ENCODE measurements around the gene MPPED1. TPM values are rescaled to one million over a fixed set of nuclear protein-coding genes. Genes with fewer than 3 reads are reported as not detected.

The MPPED1 gene
- total RNA-seq, 1 experiment from 2014 or later: 0.35 TPM

DNA sequence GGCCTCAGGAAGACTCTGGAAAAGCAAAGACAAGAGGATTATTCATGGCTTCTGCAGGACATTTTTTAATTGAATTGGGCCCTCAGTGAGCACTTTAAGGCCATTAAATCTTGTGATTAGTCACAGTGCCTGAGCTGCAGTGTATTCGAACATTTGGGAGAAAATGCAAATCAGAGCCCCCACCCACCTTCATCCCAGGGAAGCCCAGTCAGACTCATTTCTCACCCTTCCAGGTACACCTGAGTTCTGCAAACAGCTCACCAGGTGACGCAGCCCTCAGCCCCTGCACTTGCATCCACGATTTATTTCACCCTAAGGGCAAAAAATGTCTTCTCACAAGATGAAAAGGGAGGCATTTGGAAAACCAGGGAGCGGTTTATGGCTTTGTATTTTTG lies 128.7 kb downstream of the MPPED1 start (continued):
- TF ChIP-seq GRHL2 (CRISPR knock-in tag; IDR thresholded peaks at IDR 0.05; ENCODE audit: insufficient replicate concordance, severe bottlenecking) (no peak), TEAD4 (CRISPR knock-in tag; IDR thresholded peaks at IDR 0.05) (no peak)
- TF ChIP-seq, protein P1, sequence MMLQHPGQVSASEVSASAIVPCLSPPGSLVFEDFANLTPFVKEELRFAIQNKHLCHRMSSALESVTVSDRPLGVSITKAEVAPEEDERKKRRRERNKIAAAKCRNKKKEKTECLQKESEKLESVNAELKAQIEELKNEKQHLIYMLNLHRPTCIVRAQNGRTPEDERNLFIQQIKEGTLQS (CRISPR knock-in tag; conservative IDR thresholded peaks at IDR 0.05): no peak

GRCh38 chr22:43541022-43541421 lies 129.2 kb downstream of the MPPED1 start:
- Mint-ChIP-seq H3K4me1 (peaks cover 6% of the 10 kb centered on the region; the same call in 1 of the 2 replicates), H3K36me3 (peaks cover 10% of the 10 kb centered on the region), H3K27me3 (ENCODE audit: low read depth) (no peaks in the 10 kb centered on the region; the same call in 1 of the 2 replicates), H3K4me3 (no peak overlapping the region), H3K27ac (no peak overlapping the region), H3K9me3 (peaks cover 20% of the 10 kb centered on the region)
- CTCF ChIA-PET: interaction anchor here (1.9 kb wide), 1 partner anchor 25 kb away, joined by 5 read pairs; no protein-coding TSS in a partner anchor
- TF ChIP-seq, protein P2, sequence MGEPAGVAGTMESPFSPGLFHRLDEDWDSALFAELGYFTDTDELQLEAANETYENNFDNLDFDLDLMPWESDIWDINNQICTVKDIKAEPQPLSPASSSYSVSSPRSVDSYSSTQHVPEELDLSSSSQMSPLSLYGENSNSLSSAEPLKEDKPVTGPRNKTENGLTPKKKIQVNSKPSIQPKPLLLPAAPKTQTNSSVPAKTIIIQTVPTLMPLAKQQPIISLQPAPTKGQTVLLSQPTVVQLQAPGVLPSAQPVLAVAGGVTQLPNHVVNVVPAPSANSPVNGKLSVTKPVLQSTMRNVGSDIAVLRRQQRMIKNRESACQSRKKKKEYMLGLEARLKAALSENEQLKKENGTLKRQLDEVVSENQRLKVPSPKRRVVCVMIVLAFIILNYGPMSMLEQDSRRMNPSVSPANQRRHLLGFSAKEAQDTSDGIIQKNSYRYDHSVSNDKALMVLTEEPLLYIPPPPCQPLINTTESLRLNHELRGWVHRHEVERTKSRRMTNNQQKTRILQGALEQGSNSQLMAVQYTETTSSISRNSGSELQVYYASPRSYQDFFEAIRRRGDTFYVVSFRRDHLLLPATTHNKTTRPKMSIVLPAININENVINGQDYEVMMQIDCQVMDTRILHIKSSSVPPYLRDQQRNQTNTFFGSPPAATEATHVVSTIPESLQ (CRISPR knock-in tag; IDR thresholded peaks at IDR 0.05): no peak
- no peak for TF ChIP-seq SP1 (CRISPR knock-in tag; conservative IDR thresholded peaks at IDR 0.05)
- DNase-seq (ENCODE audit: low spot score) (no peak), ATAC-seq (no peak)
- POLR2A ChIA-PET: no interaction called here

DNA sequence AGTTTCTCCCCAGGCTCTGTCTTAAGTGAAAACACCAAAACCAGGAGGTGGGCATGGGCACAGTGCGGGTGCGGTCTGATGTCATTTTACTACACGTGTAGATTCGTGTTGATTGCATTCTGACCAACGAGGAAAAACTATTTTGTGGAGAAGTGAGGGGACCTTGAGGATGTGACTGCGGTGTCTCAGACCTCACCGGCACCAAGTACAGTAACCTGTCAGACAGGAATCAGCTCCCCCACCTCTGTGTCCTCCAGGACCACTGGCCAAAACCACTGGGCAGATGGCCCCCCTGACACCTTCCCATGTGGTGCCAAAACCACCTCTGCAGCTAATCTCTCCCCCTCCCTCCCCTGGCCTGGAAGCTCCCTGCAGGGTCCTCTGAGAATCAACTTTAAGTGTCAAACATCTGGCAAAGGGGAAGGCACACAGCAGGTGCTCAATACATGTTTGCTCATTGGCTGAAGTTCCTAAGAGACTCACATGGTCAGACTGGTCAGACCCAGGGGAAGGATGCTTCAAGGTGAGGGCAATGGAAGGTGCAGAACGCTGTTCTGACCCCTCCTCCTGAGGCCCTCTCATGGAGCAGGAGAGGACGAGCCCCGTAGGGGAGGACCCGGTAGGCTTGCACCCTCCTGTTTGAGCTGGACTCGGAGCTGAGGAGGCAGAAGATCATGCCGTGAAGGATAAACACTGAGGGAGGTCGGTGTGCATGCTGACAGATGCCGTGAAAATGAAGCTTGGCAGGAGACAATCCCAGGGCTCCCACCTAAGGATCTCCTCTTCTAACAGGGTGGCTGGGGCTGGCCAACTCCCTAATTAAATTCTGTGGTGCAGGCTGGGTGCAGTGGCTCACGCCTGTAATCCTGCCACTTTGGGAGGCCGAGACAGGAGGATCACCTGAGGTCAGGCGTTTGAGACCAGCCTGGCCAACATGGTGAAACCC lies 129.9 kb downstream of the MPPED1 start:
- Mint-ChIP-seq H3K27me3 (ENCODE audit: low read depth) (no peaks in the 10 kb centered on the region), H3K4me3 (no peak overlapping the region), H3K27ac (no peak overlapping the region), H3K9me3 (peaks cover 15% of the 10 kb centered on the region), H3K4me1 (peaks cover 6% of the 10 kb centered on the region; the same call in 1 of the 2 replicates), H3K36me3 (peaks cover 5% of the 10 kb centered on the region)
- CTCF ChIA-PET: interaction anchor here (1.9 kb wide), 1 partner anchor 26 kb away, joined by 5 read pairs; no protein-coding TSS in a partner anchor
- ATAC-seq: no peak
- TF ChIP-seq, protein P3, sequence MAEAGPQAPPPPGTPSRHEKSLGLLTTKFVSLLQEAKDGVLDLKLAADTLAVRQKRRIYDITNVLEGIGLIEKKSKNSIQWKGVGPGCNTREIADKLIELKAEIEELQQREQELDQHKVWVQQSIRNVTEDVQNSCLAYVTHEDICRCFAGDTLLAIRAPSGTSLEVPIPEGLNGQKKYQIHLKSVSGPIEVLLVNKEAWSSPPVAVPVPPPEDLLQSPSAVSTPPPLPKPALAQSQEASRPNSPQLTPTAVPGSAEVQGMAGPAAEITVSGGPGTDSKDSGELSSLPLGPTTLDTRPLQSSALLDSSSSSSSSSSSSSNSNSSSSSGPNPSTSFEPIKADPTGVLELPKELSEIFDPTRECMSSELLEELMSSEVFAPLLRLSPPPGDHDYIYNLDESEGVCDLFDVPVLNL (CRISPR knock-in tag; IDR thresholded peaks at IDR 0.05; ENCODE audit: borderline replicate concordance, low read depth): no peak
- TF ChIP-seq ZNF121 (CRISPR knock-in tag; IDR thresholded peaks at IDR 0.05) (no peak), NR3C1 (CRISPR knock-in tag; conservative IDR thresholded peaks at IDR 0.05; ENCODE audit: low read depth) (no peak)
- TF ChIP-seq, protein P4, sequence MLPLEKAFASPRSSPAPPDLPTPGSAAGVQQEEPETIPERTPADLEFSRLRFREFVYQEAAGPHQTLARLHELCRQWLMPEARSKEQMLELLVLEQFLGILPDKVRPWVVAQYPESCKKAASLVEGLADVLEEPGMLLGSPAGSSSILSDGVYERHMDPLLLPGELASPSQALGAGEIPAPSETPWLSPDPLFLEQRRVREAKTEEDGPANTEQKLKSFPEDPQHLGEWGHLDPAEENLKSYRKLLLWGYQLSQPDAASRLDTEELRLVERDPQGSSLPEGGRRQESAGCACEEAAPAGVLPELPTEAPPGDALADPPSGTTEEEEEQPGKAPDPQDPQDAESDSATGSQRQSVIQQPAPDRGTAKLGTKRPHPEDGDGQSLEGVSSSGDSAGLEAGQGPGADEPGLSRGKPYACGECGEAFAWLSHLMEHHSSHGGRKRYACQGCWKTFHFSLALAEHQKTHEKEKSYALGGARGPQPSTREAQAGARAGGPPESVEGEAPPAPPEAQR (CRISPR knock-in tag; IDR thresholded peaks at IDR 0.05): no peak
- POLR2A ChIA-PET: no interaction called here
- no peak for DNase-seq (ENCODE audit: low spot score)

DNA sequence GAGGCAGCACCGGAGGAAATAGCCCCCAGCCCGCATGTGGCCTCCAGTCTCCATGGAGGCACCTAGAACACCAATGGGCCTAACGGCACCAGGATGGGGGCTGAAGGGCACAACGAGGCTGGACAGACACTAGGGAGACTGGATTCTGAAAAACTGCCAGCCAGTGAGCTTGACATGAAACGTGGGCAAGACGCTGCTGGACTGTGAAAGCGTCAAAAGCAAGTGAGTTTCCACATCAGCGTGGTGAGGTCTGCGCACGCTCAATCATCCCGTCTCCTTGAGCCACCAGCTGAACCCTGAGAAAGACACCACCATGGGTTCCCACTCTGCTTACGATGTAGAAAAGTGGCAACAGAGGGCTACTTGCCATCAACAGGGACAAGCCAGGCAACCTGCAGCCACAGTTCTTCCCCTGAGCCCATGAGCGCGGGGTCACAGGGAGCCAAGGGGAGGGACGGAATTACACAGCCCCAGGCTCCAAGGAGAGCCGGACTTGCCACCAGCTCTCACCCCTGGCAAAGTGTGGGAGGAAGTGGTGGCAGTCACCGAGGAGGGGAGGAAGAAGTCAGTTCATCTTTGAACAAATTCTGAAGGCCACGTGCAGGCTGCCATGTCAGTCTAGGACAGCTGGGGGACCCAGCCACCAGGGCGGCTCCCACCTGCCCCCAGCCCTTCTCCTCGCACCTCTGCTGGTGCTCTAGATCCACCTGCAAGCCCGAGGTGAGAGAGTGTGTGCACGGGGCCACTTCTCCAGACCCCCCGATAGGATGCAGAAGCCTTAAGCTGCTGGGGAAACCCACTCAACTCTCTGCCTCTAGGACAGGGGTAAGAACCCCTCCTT lies 131.1 kb downstream of the MPPED1 start:
- DNase-seq (ENCODE audit: low spot score): no peak
- no peaks in the 10 kb centered on the region for H3K36me3 Mint-ChIP-seq
- ChIA-PET POLR2A (interaction anchor here (0.5 kb wide), 1 partner anchor 1529 kb away, joined by 3 read pairs; no protein-coding TSS in a partner anchor), CTCF (interaction anchor here (1.3 kb wide), 1 partner anchor 340 kb away, joined by 3 read pairs; no protein-coding TSS in a partner anchor)
- no peak overlapping the region for H3K27ac Mint-ChIP-seq
- no peak overlapping the region for H3K4me3 Mint-ChIP-seq
- no peaks in the 10 kb centered on the region for H3K27me3 Mint-ChIP-seq (ENCODE audit: low read depth)
- H3K4me1 Mint-ChIP-seq: peaks cover 6% of the 10 kb centered on the region; the same call in 1 of the 2 replicates
- H3K9me3 Mint-ChIP-seq: peaks cover 4% of the 10 kb centered on the region; the same call in 1 of the 2 replicates
- ATAC-seq: no peak
- TF ChIP-seq, protein P5, sequence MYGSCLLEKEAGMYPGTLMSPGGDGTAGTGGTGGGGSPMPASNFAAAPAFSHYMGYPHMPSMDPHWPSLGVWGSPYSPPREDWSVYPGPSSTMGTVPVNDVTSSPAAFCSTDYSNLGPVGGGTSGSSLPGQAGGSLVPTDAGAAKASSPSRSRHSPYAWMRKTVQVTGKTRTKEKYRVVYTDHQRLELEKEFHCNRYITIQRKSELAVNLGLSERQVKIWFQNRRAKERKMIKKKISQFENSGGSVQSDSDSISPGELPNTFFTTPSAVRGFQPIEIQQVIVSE (CRISPR knock-in tag; IDR thresholded peaks at IDR 0.05; ENCODE audit: borderline replicate concordance): no peak
- no peak for TF ChIP-seq ZBTB43 (CRISPR knock-in tag; IDR thresholded peaks at IDR 0.05)
- TF ChIP-seq OVOL2 (CRISPR knock-in tag; IDR thresholded peaks at IDR 0.05; ENCODE audit: borderline replicate concordance): no peak
- TF ChIP-seq SMAD3 (CRISPR knock-in tag; IDR thresholded peaks at IDR 0.05; ENCODE audit: borderline replicate concordance): no peak
- TF ChIP-seq, protein P6, sequence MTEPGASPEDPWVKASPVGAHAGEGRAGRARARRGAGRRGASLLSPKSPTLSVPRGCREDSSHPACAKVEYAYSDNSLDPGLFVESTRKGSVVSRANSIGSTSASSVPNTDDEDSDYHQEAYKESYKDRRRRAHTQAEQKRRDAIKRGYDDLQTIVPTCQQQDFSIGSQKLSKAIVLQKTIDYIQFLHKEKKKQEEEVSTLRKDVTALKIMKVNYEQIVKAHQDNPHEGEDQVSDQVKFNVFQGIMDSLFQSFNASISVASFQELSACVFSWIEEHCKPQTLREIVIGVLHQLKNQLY (CRISPR knock-in tag; IDR thresholded peaks at IDR 0.05): no peak
- no peak for TF ChIP-seq ESRRA (CRISPR knock-in tag; IDR thresholded peaks at IDR 0.05; ENCODE audit: borderline replicate concordance)
- TF ChIP-seq, protein P7, sequence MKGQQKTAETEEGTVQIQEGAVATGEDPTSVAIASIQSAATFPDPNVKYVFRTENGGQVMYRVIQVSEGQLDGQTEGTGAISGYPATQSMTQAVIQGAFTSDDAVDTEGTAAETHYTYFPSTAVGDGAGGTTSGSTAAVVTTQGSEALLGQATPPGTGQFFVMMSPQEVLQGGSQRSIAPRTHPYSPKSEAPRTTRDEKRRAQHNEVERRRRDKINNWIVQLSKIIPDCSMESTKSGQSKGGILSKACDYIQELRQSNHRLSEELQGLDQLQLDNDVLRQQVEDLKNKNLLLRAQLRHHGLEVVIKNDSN (CRISPR knock-in tag; IDR thresholded peaks at IDR 0.05): no peak
- no peak for TF ChIP-seq GRHL2 (CRISPR knock-in tag; IDR thresholded peaks at IDR 0.05; ENCODE audit: insufficient replicate concordance, severe bottlenecking)
- TF ChIP-seq ZNF121 (CRISPR knock-in tag; IDR thresholded peaks at IDR 0.05): no peak
- no peak for TF ChIP-seq GTF2I (CRISPR knock-in tag; conservative IDR thresholded peaks at IDR 0.05)

All from WTC11 (cell line).